Ovary (tissue), 3 donors: ENCODE data around the gene PGA3.

ENCODE experiments used
- EP300 ChIP-seq: sonication (generic); formaldehyde crosslinking; IDR thresholded peaks from one replicate; pipeline ENCODE4 v1.6.1; 2017; ENCODE audit warnings: antibody characterized with exemption
- POLR2A ChIP-seq: fragments of 450-650 bp; IDR thresholded peaks from one replicate; pipeline ENCODE4 v1.6.1; 2017; ENCODE audit warnings: antibody characterized with exemption, mild to moderate bottlenecking, moderate library complexity
- TF ChIP-seq, protein P1 (sequence below), 3 donors: fragments of 450-650 bp in 2 of 3; fragments of 200-600 bp in 1 of 3; IDR thresholded peaks; one replicate each; pipeline versions ENCODE4 v1.5.1 to v1.8.0; 2016 to 2022; ENCODE audit warnings: antibody characterized with exemption in 3 of 3, mild to moderate bottlenecking in 1 of 3
- donor health status: DM: no; HTN: no; CAD: no.

DNA sequence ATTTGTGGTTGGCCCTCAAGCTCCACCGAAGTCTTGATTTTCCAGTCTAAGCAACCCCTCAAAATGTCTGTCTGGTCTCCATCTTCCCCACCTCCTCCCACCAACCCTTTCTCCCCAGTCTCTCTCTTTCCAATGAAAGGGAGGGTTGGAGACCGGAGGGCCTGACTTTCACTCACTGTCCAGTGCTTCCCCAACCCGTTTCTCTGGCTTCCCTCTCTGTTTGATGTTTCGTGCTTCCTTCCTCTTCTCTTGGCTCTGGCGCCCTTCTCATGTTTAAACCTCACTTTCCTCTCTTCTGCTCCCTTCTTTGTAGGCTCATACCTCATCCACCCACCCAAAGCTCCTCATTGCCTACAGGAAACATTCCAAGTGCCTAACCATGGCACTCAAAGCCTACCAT is 31.0 kb upstream of the PGA3 start:
- TF ChIP-seq, protein P1, sequence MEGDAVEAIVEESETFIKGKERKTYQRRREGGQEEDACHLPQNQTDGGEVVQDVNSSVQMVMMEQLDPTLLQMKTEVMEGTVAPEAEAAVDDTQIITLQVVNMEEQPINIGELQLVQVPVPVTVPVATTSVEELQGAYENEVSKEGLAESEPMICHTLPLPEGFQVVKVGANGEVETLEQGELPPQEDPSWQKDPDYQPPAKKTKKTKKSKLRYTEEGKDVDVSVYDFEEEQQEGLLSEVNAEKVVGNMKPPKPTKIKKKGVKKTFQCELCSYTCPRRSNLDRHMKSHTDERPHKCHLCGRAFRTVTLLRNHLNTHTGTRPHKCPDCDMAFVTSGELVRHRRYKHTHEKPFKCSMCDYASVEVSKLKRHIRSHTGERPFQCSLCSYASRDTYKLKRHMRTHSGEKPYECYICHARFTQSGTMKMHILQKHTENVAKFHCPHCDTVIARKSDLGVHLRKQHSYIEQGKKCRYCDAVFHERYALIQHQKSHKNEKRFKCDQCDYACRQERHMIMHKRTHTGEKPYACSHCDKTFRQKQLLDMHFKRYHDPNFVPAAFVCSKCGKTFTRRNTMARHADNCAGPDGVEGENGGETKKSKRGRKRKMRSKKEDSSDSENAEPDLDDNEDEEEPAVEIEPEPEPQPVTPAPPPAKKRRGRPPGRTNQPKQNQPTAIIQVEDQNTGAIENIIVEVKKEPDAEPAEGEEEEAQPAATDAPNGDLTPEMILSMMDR (IDR thresholded peaks at IDR 0.05) = no peak
- TF ChIP-seq EP300 (no peak), POLR2A (no peak)
